ENCODE measurements around the gene KNCN. TPM values are rescaled to one million over a fixed set of nuclear protein-coding genes. Genes with fewer than 3 reads are reported as not detected.

Gene KNCN
- total RNA-seq, 1 donor from 2014 or later, result not detected

DNA sequence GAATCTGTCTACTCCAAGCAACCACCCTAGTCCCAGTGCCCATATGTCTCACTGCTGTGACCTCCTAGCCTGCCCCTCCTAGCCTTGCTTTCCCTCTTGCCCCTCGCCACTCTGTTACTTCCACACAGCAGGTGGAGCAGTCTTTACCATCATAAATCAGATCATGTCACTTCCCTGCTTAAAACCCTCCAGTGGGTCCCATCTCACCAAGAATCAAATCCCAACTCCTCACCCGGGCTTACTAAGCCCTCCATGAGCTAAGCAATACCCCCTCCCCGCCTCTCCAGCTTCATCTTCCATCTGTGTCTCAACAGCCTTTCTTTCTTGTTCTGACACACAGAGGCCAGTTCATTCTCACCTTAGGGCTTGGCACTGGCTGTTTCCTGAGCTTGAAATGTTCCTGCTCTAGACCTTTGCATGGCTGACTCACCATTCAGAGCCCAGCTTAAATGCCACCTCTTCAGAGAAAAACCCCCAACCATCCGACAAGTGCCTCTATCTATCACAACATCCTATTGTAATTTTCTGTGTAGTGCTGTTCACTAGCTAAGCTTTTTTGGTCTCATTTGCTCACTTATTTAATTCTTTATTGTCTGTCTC, 22.3 kb downstream of the KNCN start:
- Histone ChIP-seq H3K4me1 (peaks cover 4% of the 10 kb centered on the region), H3K27ac (no peak overlapping the region), H3K4me3 (no peak overlapping the region), H3K9me3 (no peaks in the 10 kb centered on the region), H3K27me3 (ENCODE audit: low read depth) (peaks cover 61% of the 10 kb centered on the region), H3K36me3 (no peaks in the 10 kb centered on the region)
- TF ChIP-seq, protein P1, sequence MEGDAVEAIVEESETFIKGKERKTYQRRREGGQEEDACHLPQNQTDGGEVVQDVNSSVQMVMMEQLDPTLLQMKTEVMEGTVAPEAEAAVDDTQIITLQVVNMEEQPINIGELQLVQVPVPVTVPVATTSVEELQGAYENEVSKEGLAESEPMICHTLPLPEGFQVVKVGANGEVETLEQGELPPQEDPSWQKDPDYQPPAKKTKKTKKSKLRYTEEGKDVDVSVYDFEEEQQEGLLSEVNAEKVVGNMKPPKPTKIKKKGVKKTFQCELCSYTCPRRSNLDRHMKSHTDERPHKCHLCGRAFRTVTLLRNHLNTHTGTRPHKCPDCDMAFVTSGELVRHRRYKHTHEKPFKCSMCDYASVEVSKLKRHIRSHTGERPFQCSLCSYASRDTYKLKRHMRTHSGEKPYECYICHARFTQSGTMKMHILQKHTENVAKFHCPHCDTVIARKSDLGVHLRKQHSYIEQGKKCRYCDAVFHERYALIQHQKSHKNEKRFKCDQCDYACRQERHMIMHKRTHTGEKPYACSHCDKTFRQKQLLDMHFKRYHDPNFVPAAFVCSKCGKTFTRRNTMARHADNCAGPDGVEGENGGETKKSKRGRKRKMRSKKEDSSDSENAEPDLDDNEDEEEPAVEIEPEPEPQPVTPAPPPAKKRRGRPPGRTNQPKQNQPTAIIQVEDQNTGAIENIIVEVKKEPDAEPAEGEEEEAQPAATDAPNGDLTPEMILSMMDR (IDR thresholded peaks at IDR 0.05), result no peak
- no peak for DNase-seq
- no peak for ATAC-seq
- intact Hi-C loops (cut with DNase I), result no loop called here

DNA sequence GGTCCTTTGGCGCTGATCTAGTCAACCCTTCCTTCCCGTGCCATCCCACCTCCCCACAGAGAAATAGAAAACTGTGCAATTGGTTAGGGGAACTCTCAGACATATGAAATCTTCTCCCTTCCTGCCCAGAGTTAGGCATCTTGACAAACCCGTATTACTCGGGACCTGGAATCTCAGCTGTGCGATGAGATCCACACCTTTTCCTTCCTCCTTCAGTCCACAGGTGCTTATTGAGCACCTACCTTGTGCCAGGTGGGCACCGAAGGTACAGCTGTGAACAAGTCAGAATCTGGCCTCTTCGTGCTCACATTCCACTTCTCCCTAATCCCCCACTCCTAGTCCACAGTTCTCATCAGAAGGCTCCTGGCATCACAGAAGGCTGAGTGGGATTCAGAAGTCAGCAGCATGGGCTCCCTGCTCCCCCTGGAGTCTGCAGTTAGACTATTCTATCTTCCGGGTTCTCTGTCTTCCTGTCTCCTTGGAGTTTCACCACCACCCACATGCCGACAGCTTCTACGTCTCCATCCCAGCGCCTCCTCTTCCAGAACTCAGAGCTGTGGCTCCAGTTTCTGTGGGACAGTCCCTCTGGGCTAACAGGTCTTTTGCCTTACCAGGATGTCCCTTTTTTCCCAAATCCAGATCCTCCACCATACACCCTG, 23.0 kb downstream of the KNCN start:
- peaks cover 65% of the 10 kb centered on the region for H3K27me3 ChIP-seq (ENCODE audit: low read depth)
- DNase-seq, result no peak
- no peaks in the 10 kb centered on the region for H3K9me3 ChIP-seq
- H3K4me3 ChIP-seq, result no peak overlapping the region
- ATAC-seq, result no peak
- H3K4me1 ChIP-seq, result peaks cover 1% of the 10 kb centered on the region
- H3K36me3 ChIP-seq, result no peaks in the 10 kb centered on the region
- no peak overlapping the region for H3K27ac ChIP-seq
- TF ChIP-seq, protein P1 (IDR thresholded peaks at IDR 0.05), result no peak
- intact Hi-C loops (cut with DNase I), result no loop called here

DNA sequence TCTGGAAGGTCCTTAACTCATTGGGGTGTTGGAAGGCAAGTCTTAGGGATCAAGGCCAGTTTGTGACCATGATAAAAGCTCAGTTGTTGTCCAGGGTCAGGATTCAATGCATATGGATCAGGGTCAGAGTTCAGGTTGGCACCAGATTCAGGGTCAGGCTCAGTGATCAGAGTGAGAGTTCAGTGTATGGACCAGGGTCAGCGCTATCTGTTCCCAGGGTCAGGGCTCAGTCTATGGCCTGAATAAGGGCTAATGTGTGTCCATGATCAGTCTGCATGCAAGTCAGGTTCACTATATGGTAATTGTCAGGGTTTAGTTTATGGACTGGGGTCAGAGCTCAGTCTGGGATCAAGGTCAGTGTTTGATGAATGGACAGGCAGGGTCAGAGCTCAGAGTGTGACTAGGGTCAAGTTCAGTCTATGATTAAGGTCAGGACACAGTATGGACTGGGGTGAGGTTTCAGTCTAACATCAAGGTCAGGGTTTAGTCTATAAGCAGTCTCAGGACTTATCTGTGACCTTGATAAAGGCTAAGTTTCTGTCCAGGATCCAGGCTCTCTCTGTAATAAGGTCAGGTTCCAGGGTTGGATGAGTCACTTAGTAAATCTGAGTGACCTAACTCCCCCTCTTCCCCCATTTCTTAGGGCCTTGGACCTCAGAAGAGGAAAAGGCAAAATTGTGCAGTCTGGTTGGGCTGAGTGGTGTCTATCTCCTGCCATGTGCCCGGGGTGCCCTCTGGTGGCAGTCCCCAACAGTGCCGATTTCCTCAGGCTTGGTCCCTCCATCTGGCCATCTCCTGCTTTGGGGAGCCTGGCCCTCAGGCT, 23.8 kb downstream of the KNCN start:
- no peak overlapping the region for H3K27ac ChIP-seq
- intact Hi-C loops (cut with DNase I), result no loop called here
- DNase-seq (peak; percentile 84), ATAC-seq (peak; percentile 88 to 89)
- no peak overlapping the region for H3K4me3 ChIP-seq
- H3K27me3 ChIP-seq (ENCODE audit: low read depth), result peaks cover 64% of the 10 kb centered on the region
- TF ChIP-seq, protein P1 (IDR thresholded peaks at IDR 0.05), result peak; percentile 91
- H3K9me3 ChIP-seq, result no peaks in the 10 kb centered on the region
- H3K36me3 ChIP-seq, result no peaks in the 10 kb centered on the region
- H3K4me1 ChIP-seq, result peaks cover 6% of the 10 kb centered on the region

DNA sequence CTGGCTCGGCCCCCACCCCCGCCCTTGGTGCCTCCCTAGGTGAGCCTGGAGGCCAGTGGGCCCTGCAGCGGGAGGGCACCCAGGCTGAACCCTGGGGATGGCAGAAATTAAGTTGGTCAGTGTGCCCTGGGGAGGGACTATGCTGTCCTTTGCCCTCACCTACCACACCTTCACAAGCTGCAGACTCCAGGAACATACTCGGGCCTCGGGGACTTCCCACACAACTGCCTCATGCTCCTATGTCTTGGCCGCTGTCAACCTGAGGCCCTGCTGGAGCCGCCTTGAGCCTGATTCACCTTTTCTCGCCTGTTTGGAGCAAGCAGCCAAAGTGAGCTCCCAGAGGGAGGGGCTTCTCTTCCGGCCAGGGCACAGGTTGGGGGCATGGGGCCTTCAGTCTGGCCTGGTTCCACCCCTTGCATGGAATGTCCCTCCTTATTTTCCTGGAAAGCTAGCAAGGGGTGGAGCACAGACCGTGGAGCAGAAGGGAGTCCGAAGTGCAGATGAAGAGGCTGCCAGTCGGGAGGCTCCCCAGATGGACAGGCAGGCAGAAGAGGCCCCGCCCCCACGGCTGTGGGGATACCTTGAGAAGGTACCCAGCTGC, 24.7 kb downstream of the KNCN start:
- Histone ChIP-seq H3K4me1 (peaks cover 15% of the 10 kb centered on the region), H3K4me3 (no peak overlapping the region), H3K9me3 (no peaks in the 10 kb centered on the region), H3K27ac (no peak overlapping the region), H3K27me3 (ENCODE audit: low read depth) (peaks cover 55% of the 10 kb centered on the region), H3K36me3 (no peaks in the 10 kb centered on the region)
- DNase-seq, result no peak
- ATAC-seq, result no peak
- TF ChIP-seq, protein P1 (IDR thresholded peaks at IDR 0.05), result no peak
- intact Hi-C loops (cut with DNase I), result no loop called here

DNA sequence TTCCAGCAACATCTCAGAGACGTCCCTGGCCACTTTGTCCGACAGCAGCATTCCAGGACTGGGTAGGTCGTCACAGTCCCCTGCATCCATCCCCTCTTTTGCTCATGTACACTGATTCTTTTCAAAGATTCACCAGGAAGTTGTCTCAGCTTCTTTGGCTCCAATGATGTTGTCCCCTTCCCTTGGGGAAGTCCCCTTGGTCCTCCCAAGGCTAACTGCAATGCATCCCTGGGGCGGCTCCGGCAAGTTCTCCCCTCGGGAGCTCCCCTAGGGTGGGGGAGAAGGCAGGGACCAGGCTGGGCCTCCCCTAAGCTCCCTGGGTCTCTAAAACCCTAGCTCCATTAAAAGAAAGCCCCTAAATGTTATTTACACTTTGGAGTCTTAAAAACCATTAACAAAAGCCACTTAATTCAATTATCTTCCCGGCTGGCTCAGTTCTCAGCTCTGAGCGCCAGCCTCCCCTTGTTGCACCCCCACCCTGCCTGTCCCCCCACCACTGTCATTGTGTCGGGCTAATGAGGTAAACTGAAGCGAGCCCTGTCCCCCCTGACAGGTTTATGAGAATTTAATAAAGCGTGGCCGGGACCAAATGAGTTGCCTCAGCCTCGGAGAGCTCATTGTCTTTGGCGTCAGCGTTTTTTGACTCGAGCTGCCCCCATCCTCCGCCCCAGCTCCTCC, 25.3 kb downstream of the KNCN start:
- Histone ChIP-seq H3K4me3 (no peak overlapping the region), H3K9me3 (no peaks in the 10 kb centered on the region), H3K4me1 (peaks cover 19% of the 10 kb centered on the region), H3K27me3 (ENCODE audit: low read depth) (peaks cover 49% of the 10 kb centered on the region), H3K36me3 (no peaks in the 10 kb centered on the region), H3K27ac (no peak overlapping the region)
- TF ChIP-seq, protein P1 (IDR thresholded peaks at IDR 0.05), result no peak
- no peak for ATAC-seq
- intact Hi-C loops (cut with DNase I), result no loop called here
- peak; percentile 16 for DNase-seq

All from lower lobe of right lung (tissue), 2 donors.